ENCODE measurements around the gene MFRP.

The MFRP gene

GRCh38 chr11:119356349-119357031 is 10.0 kb upstream of the MFRP start:
- DNase-seq, result peak; percentile 68

DNA sequence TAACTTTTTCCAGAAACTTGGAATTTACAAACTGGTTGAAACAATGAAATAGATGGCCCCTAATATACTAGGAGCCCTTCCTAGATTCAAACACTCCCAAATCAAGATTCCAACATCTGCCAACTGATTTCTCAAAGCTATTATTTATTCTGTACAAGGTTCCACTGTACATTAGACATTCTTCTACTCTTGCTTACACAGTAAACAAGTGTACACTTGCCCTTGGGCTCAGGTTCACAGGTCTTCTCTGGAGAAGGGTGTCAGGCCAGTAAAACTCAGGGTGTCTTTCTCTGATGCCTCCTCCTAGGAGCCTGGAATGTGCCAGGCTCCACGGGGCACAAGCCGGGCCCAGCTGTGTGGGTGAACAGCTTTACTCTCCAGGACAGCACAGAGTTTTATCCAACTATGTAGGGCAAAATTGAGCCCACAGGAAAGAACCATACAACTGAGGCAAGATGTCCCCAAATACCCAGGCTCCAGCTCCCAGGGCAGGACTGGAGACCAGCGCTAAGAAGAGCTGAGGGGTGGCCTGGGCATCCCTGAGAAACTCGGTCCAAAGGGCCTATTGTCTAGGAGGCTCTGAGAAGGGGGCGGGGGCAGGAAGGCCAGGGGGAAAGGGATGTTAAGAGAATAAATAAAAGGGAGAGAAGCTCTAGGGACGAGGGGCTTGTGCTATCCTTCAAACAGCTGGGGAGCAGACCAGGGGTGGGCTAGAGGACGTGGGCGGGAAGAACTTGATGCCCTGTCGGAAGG is 8.8 kb upstream of the MFRP start:
- no peak for DNase-seq

- no peak for DNase-seq
These were observed 6.4 kb upstream of the MFRP start for GRCh38 chr11:119352857-119353260.

- DNase-seq, result no peak
These were observed 4.7 kb upstream of the MFRP start for GRCh38 chr11:119351232-119351631.

- no peak for DNase-seq
These were observed 3.8 kb upstream of the MFRP start for GRCh38 chr11:119350302-119350701.

DNA sequence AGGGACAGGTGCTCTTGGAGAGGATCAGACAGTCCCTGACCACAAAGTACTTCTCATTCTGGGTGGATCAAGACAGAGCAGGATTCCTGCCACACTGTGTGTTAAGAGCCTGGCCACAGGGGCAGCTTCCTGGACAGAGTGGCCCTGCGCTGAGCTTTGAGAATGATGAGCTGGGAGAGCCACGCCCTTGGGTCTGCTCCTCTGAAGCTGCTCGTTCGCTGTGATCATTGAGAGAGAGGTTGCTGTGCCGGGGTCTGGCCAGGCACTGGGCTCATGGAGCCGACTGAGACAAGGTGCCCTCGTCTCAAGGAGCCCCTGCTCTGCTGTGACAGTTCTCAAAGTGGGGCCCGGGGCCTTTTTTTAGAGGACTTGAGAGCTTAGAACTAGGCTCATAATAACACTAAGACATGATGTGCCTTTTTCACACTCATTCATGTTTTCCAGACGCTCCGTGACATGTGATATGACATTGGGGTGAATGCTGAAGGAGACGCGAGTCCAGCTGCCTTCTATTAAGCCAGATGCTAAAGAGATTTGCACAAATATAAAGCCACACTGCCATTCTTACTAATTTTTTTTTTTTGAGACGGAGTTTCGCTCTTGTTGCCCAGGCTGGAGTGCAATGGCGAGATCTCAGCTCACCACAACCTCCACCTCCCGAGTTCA is 1.6 kb upstream of the MFRP start:
- no peak for DNase-seq

DNA sequence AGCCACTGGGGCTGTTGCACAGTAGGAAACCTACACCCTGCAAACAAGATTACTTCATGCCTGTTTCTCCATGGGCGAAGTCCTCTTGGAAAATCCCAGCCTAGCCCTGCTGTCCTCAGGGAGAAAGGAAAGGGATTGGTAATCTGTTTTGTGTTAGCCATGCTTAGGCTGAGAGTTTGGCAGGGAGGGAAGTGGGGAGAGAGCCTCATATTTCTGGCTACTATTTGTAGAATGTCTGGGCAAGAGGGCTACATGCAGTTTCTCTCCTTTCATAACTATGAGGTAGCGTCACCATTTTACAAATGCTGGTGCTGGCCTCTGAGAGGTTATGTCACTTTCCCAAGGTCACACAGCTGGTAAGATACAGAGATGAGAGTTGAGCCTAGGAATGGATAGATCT is 737 bp upstream of the MFRP start:
- DNase-seq, result no peak

GRCh38 chr11:119345685-119346084 is 820 bp downstream of the MFRP start:
- DNase-seq, result no peak

DNA sequence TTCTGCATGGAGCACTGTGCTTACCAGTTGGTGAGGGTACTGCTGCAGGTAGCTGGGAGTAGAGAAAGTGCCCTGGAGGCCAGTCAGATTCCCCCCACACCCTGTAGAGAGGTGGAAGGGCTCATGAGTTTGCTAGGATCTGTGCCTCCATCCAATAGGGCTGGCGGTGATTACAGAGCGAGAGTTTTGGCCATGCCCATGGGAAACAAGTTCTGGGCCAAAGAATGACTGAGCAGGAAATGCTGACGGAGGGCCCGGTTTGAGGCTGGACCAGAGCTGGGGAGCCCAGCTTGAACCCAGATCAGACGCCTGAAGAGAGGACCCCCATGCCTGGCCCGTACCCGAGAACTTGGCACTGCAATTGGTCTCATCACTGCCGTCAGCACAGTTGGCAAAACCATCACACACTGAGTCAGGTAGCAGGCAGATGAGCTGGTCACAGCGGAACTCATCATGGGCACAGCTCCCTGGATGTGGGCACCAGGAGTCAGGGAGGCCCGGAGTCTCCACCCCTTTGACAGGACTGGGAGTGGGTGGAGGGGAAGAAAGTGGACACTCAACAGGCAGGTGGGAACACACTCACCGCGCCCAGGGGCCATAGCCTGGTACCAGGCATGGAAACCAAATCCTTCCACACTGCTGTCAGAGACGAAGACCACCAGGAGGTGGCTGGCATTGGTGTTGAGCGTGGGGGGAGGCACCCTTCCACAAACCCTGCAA is 2.1 kb downstream of the MFRP start:
- DNase-seq, result no peak

DNA sequence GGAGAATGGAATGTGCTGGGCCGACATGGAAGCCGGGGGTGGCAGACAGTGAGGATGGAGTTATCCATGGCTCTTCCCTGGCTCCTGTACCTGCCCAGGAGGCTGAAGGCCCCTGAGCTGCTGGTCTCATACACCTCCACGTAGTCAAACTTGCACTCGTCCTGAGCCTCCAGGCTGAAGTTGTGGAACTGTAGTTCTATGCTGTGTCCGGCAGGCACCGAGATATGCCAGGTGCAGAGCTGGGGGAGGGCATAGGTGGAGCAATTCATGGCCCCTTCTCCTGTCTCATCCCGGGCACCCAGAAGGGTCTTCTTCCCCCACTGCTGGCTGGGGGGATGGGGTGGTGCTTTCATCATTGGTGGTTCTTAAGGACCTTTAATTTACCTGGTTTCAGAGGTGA is 2.8 kb downstream of the MFRP start:
- DNase-seq, result no peak

DNA sequence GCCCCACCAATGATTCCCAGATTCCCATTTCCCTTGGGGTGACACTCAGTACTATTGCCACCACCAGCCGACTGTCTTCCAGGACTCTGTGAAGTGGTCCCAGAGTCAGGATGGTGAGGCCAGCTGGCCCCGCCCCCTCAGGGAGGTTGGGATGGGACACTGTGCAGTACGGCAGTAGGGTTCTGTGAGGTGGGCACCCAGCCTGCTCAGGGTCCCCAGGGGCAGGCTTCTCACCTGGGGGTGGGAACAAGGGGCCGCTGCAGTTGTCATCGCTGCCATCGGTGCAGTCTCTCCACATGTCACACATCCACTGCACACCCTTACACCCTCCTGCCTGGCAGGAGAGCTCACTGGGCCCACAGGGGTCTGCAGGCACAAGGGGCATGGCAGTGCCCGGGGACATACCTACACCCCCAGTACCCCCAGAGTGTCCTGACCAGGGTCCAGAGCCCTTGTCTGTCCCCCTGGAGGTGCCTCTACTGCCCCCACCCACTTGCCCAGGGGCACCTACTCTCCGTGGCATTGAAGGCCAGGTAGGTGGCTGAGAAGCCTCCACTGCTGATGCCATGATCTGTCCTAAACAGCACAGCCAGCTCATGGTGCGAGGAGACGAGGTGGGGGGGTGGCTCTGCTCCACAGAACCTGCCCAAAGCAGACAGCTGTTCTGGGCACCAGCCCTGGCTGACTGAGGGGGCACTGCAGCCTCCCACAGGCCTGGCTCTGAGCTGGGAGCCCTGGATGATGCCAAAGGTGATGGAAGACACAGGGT is 4.0 kb downstream of the MFRP start:
- DNase-seq, result no peak

- DNase-seq, result no peak
These were observed 4.5 kb downstream of the MFRP start for GRCh38 chr11:119342023-119342300.

- DNase-seq, result no peak
These were observed 5.1 kb downstream of the MFRP start for GRCh38 chr11:119341222-119342022.

GRCh38 chr11:119340335-119341221 is 5.9 kb downstream of the MFRP start, which contains the start of gene C1QTNF5:
Gene C1QTNF5 (minus strand): TSS chr11:119340883. CDS start chr11:119340397, 486 bp downstream.
- no peak for DNase-seq

GRCh38 chr11:119339589-119340334 is 6.7 kb downstream of the MFRP start:
- peak; percentile 44 for DNase-seq

DNA sequence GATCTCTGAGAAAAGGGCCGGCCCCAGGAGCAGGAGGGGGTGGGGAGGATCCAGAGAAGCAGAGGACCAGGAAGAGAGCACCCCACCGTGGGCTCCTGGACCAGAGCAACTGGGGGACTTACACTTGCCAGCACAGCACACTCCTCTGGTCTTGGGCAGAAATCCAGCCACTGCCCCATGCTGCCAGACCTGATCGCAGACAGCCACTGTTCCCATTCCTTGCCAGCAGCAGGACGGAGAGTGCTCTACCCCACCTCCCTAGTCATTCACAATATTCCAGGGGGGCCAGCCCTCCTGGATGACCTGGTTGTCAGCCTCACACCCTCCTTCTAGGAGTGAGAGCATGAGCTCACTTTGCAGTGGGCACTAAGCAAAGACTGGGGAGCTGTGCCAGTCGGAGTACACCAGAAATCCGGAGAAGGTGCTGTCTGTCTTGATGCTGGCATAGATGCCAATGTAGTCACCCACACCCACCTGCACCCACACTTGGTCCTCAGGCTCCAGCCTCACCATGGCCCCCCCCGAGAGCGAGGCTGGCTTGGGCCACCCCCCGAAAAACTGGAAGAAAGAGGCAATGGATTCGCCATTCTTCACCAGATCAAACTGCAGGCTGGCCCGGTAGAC is 7.4 kb downstream of the MFRP start:
- DNase-seq, result no peak

DNA sequence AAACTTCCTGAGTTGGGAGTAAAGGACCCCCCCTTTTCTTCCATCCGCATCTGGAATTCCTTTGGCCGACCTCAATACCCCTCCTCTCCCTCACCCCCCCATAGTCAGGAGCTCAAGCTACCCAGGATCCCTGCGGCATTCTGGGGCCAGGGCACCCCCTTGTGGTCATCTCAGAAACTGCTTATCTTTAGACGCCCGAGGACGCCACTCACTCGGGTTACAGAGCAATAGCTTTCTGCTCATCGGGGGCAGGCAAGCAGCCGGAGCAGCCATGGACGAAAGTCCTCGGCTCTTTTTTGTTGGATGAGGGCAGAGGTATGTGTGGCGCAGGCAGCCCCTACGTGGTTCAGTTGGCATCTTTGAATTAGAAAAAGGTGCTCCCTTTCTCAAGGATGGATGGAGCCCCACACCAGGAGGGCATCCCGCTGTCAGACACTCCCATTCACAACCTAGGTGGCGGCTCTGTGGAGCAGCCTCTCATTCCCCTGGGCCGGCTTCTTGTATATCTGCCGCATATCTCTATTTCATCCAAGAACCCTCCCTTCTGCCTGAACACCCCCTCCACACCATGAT is 8.1 kb downstream of the MFRP start:
- peak; percentile 61 for DNase-seq

DNA sequence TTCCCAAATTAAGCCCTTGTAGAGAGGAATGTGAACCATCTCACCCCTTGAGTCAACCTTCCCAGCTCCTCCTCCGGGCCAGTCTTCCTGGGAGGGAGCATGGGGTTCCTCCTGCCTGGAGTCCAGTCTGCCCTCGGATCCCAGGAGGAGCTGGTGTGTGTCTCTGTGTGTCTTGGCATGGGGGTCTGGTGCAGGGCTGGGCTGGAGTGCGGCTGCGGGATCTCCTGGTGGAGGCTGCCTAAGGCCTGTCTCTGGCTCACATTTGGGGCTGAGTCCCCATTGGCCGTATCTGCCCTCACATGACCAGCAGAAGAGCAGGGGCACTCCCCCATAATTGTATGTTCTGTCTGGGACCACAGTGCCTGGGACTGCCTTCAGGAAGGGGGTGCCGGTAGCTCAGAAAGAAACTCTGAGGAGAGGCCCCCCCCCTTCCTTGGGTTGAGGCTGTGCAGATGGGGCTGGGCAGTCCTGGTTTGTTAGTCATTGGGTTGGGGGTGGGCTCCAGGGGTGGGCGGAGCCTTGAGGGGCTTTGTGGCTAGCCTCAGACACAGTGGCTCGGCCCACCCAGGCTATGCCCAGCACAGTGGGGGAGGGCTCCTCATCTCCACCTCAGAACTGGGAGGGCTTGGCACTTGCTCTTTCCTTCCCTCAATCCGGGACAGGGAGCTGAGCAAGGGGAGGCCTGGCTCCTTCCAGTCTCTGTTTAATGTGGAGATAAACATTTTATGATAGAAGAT is 8.8 kb downstream of the MFRP start:
- DNase-seq, result no peak
